Measurements from ENCODE around the gene ABCB8.

The ABCB8 gene

GRCh38 chr7:151016942-151017341, 11.3 kb upstream of the ABCB8 start:
- CTCF ChIA-PET, result interaction anchor here (0.5 to 1.4 kb wide), 3 partner anchors 15 to 562 kb away, joined by 3 to 5 read pairs (median 3); no protein-coding TSS in a partner anchor
- TF ChIP-seq, protein P1, sequence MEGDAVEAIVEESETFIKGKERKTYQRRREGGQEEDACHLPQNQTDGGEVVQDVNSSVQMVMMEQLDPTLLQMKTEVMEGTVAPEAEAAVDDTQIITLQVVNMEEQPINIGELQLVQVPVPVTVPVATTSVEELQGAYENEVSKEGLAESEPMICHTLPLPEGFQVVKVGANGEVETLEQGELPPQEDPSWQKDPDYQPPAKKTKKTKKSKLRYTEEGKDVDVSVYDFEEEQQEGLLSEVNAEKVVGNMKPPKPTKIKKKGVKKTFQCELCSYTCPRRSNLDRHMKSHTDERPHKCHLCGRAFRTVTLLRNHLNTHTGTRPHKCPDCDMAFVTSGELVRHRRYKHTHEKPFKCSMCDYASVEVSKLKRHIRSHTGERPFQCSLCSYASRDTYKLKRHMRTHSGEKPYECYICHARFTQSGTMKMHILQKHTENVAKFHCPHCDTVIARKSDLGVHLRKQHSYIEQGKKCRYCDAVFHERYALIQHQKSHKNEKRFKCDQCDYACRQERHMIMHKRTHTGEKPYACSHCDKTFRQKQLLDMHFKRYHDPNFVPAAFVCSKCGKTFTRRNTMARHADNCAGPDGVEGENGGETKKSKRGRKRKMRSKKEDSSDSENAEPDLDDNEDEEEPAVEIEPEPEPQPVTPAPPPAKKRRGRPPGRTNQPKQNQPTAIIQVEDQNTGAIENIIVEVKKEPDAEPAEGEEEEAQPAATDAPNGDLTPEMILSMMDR (conservative IDR thresholded peaks at IDR 0.05; ENCODE audit: low read depth), result no peak
- POLR2A ChIA-PET (ENCODE audit: low non-redundant PET), result no interaction called here
- DNase-seq (ENCODE audit: low spot score), result no peak
- no peak overlapping the region for H3K27ac ChIP-seq

GRCh38 chr7:151017370-151017952, 10.8 kb upstream of the ABCB8 start:
- CTCF ChIA-PET, result interaction anchor here (0.5 to 1.4 kb wide), 7 partner anchors 8 to 562 kb away, joined by 3 to 6 read pairs (median 3); no protein-coding TSS in a partner anchor
- H3K27ac ChIP-seq, result no peak overlapping the region
- TF ChIP-seq, protein P1 (conservative IDR thresholded peaks at IDR 0.05; ENCODE audit: low read depth), result no peak
- POLR2A ChIA-PET (ENCODE audit: low non-redundant PET), result no interaction called here
- no peak for DNase-seq (ENCODE audit: low spot score)

DNA sequence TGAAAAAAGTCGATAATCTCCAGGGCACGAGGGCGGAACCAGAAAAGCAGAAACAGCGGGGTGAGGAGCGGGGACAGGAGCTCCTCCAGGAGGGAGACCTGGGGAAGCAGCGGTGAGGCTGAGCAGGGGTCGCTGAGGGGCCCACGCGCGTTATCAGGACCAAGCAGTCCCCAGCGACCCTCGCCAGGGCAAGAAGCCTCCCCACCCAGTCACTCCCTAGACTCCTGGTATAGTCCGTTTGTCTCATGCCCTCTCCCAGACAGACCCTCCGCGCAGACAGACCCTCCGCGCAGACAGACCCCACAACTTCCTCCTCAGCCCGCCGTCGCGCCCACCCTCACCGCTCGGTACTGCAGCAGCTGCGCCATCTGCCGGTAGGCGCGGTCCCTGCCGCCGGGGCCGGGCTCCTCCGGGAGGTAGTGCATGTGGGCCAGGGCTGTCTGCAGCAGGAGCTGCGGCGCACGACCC, 10.3 kb upstream of the ABCB8 start:
- CTCF ChIA-PET, result interaction anchor here (0.5 to 1.4 kb wide), 13 partner anchors 8 to 1179 kb away, joined by 3 to 6 read pairs (median 3); no protein-coding TSS in a partner anchor
- DNase-seq (ENCODE audit: low spot score), result peak; percentile 41
- POLR2A ChIA-PET (ENCODE audit: low non-redundant PET), result no interaction called here
- H3K27ac ChIP-seq, result no peak overlapping the region
- TF ChIP-seq, protein P1 (conservative IDR thresholded peaks at IDR 0.05; ENCODE audit: low read depth), result peak; percentile 99

DNA sequence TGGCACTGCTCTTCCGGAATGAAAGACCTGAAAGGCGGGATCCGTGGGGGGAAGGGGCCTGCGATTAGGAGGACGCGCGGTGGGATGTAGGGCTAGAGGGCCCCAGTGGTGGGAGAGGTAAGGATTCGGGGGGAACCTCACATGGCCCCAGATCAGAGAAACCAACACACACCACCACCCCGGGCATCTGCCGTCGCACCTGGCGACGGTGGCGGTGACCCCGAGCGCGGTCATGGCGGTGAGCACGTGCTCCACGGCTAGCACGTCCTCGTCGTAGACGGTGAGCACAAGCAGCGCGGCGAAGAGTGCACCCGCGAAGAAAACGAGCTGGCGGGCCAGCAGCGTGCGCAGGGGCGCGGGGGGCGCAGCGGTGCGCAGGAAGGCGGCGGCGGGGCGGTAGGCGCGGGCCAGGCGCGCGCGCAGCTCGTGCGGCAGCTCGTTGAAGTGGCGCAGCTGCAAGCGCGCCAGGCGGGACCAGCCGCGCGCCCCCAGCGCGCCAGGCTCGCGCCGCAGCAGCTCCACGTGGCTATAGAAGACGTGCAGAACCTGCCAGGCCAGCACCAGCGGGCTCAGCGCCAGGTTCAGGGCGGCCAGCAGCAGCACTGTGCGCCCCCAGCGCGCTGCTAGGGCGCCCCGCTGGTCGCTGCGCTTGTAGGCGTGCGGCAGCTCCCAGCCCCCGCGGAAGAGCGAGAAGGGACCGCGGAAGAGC, 9.7 kb upstream of the ABCB8 start:
- H3K27ac ChIP-seq, result no peak overlapping the region
- TF ChIP-seq, protein P1 (conservative IDR thresholded peaks at IDR 0.05; ENCODE audit: low read depth), result peak; percentile 67
- CTCF ChIA-PET, result interaction anchor here (0.5 to 1.2 kb wide), 11 partner anchors 8 to 1180 kb away, joined by 3 to 6 read pairs (median 3); no protein-coding TSS in a partner anchor
- DNase-seq (ENCODE audit: low spot score), result no peak
- POLR2A ChIA-PET (ENCODE audit: low non-redundant PET), result no interaction called here

GRCh38 chr7:151019130-151019447, 9.2 kb upstream of the ABCB8 start:
- no peak overlapping the region for H3K27ac ChIP-seq
- DNase-seq (ENCODE audit: low spot score), result no peak
- ChIA-PET POLR2A (ENCODE audit: low non-redundant PET) (no interaction called here), CTCF (interaction anchor here (0.9 to 1.2 kb wide), 3 partner anchors 9 to 137 kb away, joined by 3 to 5 read pairs (median 5); no protein-coding TSS in a partner anchor)
- TF ChIP-seq, protein P1 (conservative IDR thresholded peaks at IDR 0.05; ENCODE audit: low read depth), result no peak

GRCh38 chr7:151020231-151020630, 8.0 kb upstream of the ABCB8 start:
- ChIA-PET CTCF (no interaction called here), POLR2A (ENCODE audit: low non-redundant PET) (no interaction called here)
- H3K27ac ChIP-seq, result no peak overlapping the region
- DNase-seq (ENCODE audit: low spot score), result no peak
- TF ChIP-seq, protein P1 (conservative IDR thresholded peaks at IDR 0.05; ENCODE audit: low read depth), result no peak
